GM20431 (cell line): ENCODE data around the gene BDKRB1.

Experiments used
- in situ Hi-C: fragments of 300-500 bp; cut with MseI, MboI; formaldehyde crosslinking; loops from one replicate; pipeline ENCODE4 v1.15.0; 2020; ENCODE audit warnings: low sequenced_read_pairs; ENCODE audit not compliant: unreplicated experiment

Gene BDKRB1

DNA sequence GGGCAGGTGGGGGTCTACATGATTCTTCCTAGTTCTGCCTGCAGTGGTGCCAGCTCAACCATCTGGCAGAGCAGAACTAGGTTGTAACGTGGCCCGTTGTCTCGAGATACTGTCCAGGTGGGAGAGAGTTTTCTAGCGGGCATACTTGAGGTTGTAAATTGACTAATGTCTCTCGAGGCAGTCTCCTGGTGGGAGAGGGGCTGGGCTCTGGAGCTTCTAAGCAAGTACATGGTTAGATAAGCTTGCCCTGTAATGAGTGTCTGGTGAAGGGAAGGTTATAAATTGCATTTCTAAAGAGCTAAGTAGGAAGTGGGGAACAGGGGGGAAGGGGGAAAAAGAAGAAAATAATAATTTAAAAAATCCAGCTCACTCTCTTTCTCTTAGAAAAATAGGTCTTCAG lies 18.1 kb downstream of the BDKRB1 start:
- in situ Hi-C loops: no loop called here

DNA sequence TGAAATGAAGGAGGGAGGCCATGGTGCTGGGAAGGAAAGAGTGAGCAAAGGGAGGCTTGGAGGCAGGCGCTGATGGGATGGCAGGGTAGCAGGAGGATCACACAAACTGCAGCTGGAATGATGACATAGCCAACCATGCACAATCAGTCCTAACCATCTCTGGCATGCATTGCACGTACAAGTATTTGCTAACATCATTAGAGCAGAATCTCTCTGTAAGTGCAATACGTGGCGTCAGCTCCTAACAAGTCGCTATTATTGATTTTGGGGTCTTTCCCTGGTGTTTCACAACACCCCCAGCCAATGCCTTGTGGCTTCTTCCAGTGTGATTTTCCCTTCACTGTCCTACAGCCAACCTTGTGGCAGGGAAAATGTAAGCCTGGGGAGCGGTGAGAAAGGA lies 18.5 kb downstream of the BDKRB1 start:
- in situ Hi-C loops: no loop called here

DNA sequence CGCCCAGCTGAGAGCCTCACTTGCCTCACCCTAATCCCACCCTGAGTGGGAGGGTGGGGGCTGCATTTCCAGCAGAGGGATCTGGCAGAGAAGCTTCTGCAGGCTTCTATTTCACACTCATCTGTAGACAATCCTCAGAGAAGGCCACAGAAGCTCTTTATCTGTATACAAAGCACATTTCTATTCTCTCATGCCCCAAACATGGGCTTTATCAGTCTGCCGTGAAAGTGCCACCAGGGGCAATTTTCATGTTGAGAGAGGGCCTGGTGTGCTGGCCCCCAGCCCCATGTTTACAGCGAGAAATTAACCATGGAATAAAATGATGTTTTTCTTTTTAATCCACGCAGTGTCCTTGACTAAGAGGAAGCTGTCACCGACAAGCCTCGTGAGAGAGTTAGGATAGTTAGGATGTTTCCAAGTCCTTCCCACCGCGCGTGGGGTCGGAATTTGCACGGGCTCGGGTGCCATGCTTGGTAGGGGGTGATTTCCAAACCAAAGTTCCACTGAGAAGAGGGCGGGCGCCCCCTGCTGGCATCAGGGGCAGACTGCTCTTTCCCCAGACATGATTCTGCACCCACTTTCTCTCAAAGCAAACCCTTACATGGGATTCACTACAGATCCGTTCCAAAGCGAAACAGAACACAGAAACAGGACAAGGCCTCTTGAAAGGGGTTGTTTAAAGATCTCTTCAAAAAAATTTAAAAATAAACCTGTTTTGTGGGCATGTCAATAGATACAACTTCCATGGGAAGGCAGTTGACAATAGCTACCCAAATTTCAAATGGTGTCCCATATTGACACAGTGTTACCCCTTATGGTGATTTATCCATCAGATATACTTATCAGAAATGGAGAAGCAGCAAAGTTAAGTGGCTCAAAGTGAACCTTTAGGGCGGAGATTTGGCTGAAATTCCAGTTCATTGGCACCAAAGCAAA lies 19.4 kb downstream of the BDKRB1 start:
- in situ Hi-C loops: no loop called here

- in situ Hi-C loops: no loop called here
Observed at GRCh38 chr14:96277890-96278289, 21.9 kb downstream of the BDKRB1 start.

DNA sequence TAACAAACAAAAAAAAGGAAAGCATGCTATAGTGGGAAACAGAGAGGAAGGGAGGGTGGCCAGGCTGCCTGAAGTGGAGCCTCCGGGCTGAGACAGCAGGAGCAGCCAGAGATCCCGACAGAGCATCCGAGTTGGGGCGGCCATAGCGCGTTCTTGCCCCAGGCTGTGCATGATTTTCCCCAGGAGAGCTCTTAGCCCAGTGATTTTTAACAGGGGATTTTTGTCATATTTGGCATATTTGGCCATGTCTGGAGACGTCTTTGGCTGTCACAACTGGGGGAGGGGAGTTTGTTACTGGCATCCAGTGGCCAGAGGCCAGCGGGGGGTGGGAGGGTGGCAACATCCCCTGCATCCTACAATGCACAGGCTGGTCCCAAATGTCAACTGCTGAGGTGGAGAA lies 23.6 kb downstream of the BDKRB1 start:
- in situ Hi-C loops: no loop called here

DNA sequence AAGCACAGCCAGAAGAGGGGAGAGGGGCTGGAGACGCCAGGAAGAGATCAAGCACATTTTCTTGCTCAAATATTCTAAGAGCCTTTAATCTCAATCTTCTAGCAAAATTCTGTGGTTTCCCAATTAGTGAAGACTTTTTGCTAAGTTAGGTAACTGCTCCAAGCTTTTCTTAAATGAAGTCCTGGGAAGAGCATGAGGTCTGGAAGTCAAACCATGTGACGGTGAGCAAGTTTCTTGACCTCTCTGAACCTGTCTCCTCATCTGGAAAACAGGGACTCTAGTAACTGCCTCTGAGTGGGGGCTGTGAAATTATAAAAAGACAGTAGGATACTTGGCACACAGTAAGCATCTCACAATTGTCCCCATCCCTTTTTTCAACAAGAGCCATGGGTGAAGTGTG lies 24.1 kb downstream of the BDKRB1 start:
- in situ Hi-C loops: no loop called here

DNA sequence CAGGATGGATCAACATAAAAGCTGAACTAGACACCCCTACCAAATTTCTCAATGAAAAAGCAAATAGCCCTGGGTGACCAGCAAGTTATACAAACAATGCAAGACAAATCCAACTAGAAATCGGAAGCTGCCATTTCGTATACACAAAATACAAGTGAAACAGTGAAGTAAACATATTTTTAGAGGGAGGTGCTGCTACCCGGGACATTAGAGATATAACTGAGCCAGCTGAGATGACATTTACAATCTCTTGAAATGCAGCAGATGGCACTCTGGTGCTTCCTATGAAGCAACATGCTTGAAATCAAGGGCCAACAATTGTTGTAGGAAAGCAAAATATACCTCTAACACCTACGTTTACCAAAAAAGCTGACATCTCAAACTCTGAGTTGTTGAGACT lies 25.5 kb downstream of the BDKRB1 start:
- in situ Hi-C loops: no loop called here

DNA sequence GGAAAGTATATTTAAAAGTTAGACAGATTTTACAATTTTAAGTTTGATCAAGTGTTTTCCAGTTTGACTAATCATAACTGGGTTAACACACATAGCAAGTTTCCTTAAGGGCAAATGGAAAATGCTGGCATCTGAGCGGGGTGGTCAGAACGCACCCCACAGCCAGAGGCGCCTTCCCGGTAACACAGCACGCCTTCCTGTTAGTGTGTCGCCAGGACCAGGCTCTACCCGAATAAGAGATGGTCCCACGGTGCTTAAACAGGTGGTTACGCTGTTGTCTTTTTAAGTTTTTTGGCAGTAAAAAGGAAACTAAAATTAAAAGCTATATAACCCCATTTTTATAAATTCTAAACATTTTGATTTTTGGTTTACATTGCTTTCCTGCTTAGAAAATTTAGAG lies 28.0 kb downstream of the BDKRB1 start:
- in situ Hi-C loops: no loop called here

DNA sequence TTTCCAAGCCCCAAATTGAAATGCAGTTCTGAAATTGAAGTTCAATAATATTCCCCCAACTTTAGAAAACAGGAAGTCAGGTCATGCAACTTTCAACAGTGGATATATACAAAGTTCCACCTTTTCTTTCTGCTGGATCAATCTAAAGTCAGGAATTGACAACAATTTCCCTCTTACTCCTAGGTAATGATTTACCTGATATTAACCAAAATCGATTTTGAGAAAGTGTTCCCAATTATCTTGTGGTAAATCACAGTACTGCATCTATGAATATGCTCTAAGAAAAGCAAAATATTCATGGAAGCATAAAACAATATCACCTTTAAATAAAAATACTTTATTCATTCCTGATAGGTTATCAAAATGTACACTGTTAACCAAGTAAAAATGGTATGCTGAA lies 28.4 kb downstream of the BDKRB1 start:
- in situ Hi-C loops: no loop called here

- in situ Hi-C loops: no loop called here
Observed at GRCh38 chr14:96285667-96286066, 29.7 kb downstream of the BDKRB1 start.

- in situ Hi-C loops: no loop called here
Observed at GRCh38 chr14:96286251-96286650, 30.2 kb downstream of the BDKRB1 start.

GRCh38 chr14:96287856-96288255 lies 31.8 kb downstream of the BDKRB1 start:
- in situ Hi-C loops: no loop called here

- in situ Hi-C loops: no loop called here
Observed at GRCh38 chr14:96294246-96294645, 38.2 kb downstream of the BDKRB1 start.

- in situ Hi-C loops: no loop called here
Observed at GRCh38 chr14:96297000-96297399, 41.0 kb downstream of the BDKRB1 start.

DNA sequence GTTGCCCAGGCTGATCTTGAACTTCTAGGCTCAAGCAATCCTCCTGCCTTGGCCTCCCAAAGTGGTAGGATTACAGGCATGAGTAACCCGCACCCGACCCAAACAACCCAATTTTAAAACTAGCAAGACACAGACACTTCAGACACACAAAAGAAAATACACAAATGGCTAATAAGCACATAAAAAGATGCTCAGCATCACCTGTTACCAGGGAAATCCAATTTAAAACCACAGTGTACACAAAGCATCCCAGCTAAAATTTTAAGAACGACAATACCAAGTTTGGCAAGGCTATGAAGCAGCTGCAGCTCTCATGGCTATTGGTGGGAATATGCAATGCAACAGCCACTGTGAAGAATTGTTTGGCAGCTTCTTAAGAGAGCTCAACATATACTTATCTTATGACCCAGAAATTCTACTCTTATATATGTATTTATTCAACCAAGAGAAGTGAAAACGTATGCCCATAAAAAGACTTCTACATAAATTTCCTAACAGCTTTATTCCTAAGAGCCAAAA lies 42.0 kb downstream of the BDKRB1 start:
- in situ Hi-C loops: no loop called here

DNA sequence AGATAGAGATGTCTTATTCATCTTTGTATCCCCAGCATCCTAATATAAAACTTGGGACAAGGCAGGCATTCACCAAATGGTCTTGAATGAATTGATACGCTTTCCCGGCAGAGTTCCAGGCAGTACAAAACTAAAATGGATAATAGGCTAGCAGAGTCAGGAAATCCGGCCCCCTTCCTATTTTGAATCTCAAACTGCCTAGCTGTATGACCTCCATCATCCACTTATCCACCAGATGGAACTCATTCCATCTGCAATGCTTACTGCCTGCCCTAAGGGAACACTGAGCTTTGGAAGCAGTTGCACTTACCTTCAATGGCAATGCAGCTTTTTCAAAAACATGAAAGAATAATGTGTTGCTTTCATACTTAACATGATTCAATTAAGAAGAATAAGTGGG lies 43.4 kb downstream of the BDKRB1 start:
- in situ Hi-C loops: no loop called here

GRCh38 chr14:96303981-96304380 lies 48.0 kb downstream of the BDKRB1 start:
- in situ Hi-C loops: loop anchor here (10.0 kb wide), 1 partner anchor 111 kb away; no protein-coding TSS in a partner anchor

- in situ Hi-C loops: loop anchor here (10.0 kb wide), 1 partner anchor 110 kb away; no protein-coding TSS in a partner anchor
Observed at GRCh38 chr14:96304956-96305355, 48.9 kb downstream of the BDKRB1 start.

DNA sequence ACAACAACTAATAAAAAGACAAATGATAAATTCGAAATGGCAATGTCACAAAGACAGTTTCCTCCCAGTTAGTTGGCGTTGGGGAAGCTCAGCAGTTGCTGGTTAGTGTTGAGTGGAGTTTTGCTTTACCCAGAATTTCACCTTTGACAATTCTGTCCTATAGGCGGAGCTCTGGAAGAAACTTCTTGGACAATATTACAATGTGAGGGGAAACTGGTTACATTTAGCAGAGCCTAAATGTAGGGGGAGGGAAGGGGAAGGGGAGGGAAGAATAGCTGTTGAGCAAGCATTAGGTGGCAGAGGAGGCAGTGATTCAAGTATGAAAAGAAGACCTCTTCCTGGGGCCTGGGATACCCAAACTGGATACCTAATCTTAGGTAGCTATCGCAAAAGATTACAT lies 51.4 kb downstream of the BDKRB1 start:
- in situ Hi-C loops: loop anchor here (10.0 kb wide), 1 partner anchor 107 kb away; no protein-coding TSS in a partner anchor

- in situ Hi-C loops: loop anchor here (10.0 kb wide), 1 partner anchor 105 kb away; no protein-coding TSS in a partner anchor
Observed at GRCh38 chr14:96309133-96309895, 53.3 kb downstream of the BDKRB1 start.

GRCh38 chr14:96309896-96310330 lies 53.9 kb downstream of the BDKRB1 start:
- in situ Hi-C loops: loop anchor here (10.0 kb wide), 1 partner anchor 105 kb away; no protein-coding TSS in a partner anchor
